ENCODE measurements around the gene MKI67.
"Not testable (repeated sequence)": the region's sequence is repeated elsewhere in the genome, so short reads cannot be mapped to it uniquely, and the experiment has no call there.

Gene MKI67

DNA sequence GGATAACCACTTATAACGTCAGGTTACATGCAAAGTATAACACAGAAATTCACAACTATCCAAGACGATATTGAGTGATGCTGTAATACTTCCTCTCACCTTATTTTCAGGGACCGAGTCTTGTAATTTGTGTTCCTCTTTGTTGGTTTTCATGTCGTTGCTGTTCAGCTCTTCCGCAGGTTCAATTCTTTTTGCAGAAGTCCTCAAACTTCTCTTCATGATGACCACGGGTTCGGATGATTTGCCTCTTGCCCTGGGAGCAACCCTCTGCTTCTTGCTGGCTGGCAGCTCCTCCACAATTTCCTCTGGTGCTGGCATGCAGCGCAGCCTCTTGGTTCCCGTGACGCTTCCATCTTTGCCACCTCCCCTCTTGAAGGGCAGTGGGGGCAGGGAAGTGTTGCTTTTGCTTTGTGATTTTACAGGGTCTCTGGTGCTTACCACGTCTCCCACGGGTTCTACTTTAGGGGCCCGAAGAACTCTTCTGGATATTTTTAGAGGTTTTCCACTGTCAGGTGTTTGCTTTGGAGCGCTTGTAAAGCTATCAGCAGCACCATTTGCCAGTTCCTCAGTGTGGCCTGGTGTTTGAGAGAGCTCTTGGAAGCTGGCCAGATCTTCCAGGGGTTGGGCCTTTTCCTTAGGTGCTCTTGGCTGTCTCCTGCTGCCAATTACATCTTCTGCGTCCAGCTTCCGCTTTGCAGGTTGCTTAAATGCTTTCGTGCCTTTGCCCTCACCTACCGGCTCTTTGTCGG, 23.6 kb downstream of the MKI67 start:
- no peak for DNase-seq

DNA sequence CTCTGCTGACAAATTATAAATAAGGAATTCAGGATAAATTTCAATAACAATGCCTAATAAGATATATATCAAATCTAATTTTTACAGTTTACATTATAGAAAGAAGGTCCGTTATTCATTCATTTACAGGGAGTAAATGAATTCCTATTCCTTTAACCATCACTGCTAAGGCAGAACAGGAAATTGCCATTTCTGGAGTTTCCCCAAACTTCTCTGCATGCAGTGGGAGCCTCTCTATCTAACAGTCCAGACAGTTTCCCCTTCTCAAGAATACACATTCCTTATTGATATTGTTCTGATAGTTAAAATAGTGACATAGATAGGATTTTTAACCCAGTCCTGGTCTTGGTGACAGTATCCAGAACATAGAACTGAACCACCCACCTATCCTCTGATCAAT, 24.3 kb downstream of the MKI67 start:
- no peak for DNase-seq

DNA sequence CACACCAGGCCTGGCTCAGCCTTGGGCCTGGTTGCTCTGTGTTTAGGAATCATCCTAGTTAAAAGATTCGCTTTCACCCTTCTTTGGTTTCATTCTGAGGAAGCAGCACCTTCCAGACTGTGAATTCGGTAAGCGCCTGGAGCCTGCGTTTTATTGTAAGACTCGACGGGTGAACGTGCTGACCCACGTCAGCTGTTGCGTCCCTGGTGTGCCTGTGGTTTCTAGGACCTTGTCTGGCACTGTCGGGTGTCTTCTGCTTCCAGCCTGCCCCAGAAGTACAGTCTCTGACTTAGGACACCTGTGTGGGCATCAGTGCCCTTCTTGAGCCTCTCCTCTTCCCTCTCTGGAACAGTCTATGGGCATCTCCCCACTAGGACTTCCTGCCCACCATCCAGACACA, 26.3 kb downstream of the MKI67 start:
- no peak for DNase-seq

GRCh38 chr10:128098631-128099030, 27.6 kb downstream of the MKI67 start:
- no peak for DNase-seq

GRCh38 chr10:128097783-128098182, 28.4 kb downstream of the MKI67 start:
- DNase-seq: no peak

DNA sequence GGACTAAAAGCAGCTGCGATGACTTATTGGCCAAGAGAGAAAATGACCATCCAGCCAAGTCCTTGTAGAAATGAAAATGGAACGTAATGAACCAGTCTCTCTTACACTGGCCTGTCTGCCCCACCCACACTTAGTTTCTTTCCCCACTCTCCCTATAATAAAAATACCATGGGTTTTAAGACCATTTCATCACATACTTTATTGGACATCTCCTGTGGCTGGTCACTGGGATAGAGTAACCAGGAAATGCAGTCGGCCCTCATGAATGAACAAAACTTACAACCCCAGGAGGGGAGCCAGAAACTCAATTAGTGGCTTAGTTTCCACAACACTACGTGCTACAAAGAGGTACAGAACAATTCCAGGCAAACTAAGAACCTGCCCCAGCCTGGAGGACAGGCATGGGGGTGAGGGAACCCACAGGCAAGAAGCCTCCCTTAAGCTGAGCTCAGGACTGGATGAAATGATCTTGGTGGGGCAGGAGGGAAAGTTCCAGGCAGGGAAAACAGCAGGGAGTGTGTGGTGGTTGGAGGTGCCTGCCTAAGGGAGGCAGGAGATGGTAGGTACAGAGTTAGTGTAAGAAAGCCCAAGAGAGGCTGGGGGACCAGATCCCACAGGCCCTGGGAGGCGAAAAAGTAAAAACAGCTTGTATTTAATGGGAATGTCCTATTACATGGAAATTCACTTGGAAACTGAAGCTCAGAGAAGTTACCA, 29.6 kb downstream of the MKI67 start:
- no peak for DNase-seq

GRCh38 chr10:128095753-128096469, 30.3 kb downstream of the MKI67 start:
- no peak for DNase-seq

GRCh38 chr10:128095027-128095752, 31.0 kb downstream of the MKI67 start:
- DNase-seq: no peak

- not testable (repeated sequence) for DNase-seq
Measured at GRCh38 chr10:128094596-128094995, 31.6 kb downstream of the MKI67 start.

DNA sequence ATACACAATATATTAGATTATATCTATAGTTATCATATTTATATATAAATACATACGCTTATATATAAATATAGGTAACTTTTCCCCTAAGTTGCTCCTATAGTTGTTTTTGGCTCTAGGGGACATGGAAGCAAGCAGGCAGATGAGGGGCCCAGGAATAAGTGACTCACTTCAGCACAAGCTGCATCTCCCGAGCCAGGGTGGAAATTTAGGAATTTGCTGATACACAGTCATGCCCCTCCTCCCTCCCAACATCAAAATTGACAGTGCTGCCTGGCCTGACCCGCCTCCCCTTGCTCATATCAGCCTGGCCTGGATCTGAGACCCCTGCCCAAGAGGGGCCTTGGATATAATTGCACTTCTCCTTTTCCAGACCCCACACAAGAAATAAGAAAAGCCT, 33.8 kb downstream of the MKI67 start:
- DNase-seq: no peak

DNA sequence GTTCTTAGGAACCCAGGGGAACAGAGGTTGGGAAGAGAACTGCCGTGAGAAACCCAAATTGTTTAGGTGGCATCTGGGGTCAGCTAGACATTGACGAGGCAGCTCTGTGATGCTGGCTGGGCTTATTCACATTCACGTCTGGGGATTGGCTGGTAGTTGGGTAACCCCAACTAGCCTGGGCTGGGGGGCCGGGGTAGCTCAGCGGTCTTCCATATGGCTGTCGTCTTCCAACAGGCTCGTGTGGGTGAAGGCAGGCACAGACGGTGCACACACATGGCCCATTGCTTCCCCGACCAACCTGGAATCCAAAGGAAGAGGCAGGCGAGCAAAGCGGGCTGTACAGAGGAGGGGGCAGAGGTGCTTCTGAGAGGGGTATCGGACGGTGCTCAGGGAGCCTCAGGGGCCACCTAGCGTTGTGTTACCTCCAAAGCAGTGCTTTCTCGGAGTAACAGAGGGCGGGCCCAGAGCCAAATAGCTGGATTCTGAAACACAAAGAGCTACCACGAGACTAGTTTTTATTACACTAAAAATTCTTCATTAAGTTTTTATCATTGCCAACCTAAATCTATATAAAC, 34.5 kb downstream of the MKI67 start:
- no peak for DNase-seq

DNA sequence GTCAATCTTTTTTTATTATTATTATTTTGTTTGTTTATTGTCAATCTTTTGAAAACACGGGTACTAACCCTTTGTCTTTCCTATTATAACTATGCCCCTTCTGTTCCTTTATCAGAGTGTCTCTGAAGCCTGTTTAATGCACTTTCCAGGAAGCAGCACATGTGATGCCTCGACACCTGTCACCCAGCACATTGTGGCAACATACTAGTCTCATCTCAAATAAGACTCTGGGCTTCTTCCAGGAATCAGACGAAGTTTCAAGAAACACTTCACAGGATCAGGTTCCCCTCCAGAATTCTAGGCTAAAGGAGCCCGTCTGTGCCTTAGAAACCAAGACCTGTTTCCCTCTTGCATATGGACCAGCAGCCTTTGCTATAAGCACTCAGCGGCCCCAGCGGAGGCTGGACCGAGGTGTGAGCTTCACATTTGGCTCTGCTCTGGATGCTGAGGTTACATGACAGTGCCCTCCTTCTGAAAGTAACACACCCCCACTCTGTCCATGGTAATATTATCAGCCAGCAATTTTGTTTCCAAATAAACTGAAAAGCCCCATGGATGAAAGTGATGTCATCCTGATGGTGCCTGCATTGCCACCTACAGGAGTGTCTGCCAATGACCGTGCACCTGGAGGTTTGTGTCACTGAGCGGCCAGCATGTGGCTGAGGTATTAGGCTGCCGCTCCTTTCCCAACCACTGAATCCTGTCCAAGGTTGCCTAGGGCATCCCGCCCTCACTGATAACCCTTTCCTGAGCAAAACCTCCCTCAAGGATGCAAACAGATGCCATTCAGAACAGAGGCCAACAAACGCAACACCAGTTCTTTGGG, 38.1 kb downstream of the MKI67 start:
- no peak for DNase-seq

GRCh38 chr10:128087146-128087883, 38.9 kb downstream of the MKI67 start:
- DNase-seq: no peak

DNA sequence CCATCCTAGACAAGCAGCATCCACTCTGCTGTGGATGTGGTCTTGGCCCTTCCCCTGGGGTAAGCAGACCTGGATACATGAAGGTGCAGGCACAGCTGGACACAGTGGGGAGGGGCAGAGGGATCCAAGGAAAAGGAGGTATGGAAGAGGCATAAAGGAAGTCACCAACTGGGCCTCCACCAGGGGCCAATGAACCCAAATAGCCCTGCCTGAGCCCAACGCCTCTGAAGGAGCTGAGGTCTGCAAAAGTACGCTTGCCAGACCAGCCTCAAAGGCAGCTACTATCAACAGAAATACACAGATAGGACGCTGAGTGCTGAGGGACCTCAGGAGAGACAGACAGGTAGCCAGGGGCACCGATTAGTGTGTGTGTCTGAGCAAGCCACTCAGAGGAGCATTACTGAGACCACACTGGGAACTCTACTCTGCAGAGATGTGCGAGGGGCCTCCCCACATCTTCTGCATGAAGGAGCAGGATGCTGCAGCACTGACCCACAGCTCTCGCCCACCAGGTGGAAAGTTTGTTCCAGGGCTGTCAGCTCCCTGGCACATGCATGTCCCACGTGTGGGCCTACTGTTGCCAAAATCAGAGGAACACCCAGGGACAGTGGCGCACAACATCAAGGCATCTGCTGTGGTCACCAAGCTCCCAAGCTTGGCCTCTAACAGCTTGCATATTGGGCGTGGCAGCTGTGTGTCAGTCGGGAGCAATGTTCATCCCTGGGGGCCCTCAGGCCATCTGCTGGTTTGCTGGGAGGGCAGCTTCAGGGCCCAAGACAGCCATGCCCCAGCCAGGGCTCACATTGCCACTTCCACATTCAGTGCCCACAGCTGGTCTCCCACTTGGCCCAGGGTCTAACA, 40.0 kb downstream of the MKI67 start:
- no peak for DNase-seq

DNA sequence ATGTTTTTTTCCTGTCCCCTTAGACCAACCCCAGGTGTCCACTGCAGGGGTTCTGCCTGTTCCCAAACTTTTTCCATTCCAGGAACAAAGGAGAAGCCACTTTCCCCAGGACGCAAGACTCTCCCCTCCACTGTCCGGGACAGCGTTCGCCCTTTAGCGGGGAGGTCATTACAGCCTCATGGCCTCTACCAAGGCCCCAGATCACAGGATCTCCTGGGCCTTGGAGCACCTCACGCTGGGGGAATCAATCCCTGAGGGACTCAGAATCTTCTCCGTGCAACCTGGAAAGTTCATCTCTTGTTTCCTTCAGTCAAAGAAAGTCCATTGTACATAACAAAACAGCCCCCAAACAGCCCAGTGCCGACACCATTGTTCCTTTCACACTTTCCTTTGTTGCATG, 41.2 kb downstream of the MKI67 start:
- DNase-seq: no peak

DNA sequence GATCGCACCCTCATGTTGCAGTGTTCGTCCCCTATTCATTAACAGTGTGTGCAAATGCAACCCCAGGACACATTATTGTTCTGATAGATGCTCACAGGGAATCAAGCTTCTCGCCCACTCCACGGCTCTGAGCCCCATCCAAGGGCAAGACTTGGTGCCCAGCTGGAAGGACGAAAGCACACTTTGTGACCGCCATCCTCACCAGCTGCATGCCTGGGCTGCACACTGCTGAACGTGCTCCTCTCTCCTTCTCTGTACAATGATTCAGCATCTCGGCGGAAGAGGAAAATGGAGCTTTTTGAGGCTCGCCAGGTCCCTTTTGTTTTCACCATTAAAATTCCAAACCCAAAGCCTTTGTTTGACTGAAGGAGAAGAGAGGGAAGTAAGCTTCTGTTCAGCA, 41.9 kb downstream of the MKI67 start:
- no peak for DNase-seq

DNA sequence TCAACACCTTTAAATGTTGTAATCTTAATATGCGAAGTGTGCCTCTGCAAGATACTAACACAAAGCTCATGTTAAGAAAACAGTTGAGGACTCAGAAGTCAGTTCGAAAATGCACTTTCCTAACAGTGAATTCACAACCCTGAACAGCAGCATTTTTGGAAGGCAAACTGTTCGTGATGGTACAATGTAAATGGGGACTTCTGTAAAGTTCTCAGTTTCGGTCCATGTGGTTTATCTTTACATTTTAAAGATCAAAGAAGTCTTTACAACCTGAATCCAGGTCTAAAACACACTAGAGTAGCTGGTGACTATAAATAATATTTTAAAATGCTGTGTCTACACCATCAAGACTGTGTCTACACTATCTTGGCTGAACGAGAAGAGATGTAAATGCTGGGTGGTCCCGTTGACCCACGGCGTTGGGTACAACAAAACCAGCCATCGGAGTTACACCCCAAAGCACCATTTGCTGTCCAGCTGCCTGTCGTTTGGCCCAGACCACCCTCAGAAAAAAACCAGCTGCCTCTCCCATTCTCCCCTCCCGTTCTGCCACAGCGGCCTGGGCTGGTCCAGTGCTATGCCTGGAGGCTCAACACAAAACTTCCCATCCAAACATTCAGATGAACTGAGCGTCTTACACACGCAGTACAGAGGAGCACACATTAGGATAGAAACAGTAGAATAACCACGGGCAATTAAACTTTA, 42.9 kb downstream of the MKI67 start:
- no peak for DNase-seq

GRCh38 chr10:128081720-128082119, 44.5 kb downstream of the MKI67 start:
- no peak for DNase-seq

GRCh38 chr10:128081222-128081621, 45.0 kb downstream of the MKI67 start:
- DNase-seq: no peak

- no peak for DNase-seq
Measured at GRCh38 chr10:128080641-128081040, 45.6 kb downstream of the MKI67 start.

All from NCI-H1048 (cell line).